ENCODE data around the gene EFCAB12. TPM values are rescaled to one million over a fixed set of nuclear protein-coding genes. Genes with fewer than 3 reads are reported as not detected.
A peak's percentile ranks its signal among the peaks of the same experiment; 100 is the strongest.

The EFCAB12 gene
- not detected for total RNA-seq

DNA sequence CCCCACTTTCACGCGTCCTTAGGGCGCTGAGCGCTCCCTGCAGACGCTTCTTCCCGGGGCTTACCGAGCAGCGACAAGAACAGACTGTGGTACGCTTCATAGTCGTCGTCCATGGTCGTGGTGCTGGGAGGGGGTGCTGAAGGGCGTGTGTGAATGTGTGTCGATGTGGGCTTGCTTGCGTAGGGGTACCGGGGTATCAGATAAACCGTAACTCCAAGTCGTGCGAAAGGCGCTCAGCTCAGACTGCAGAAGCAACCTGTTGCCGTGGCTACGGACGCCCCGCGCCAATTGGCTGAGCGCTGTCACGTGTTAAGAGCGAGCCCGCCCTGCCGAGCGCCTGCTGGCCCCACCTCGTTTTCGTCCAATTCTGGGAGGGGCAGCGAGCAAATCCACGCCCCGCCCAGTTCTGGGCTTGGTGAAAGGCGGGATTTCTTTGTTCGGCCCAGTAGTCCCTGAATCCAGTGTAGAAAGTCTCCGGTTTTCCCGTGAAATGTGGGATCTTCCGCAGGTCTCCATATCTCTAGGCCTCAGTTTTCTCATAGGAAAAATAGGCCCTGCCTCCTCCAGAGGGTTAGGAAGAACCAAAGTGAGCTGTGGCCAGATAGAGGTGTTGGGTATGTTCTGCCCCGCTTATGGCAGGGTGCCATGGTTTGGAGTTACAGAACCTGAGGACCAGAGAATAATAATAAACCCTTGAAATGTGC, at the start of gene EFCAB12:
EFCAB12 (minus strand) TSS at position 261 of the 704 bp plus-strand sequence; CDS start at position 113, 148 bp downstream.
- intact Hi-C loops (cut with DNase I): no loop called here
- H3K9me3 ChIP-seq: no peaks in the 10 kb centered on the region
- H3K4me3 ChIP-seq: peak within 1 kb of the TSS; percentile 51 to 52
- peak in 1 of 2 donors; percentile 98 for DNase-seq (ENCODE audit: extremely low spot score in 2 of 2)
- no peaks in the 10 kb centered on the region for H3K27me3 ChIP-seq
- H3K27ac ChIP-seq: peak within 1 kb of the TSS; percentile 74
- peak; percentile 69 to 77 for TF ChIP-seq POLR2AphosphoS5 (IDR thresholded peaks at IDR 0.05; ENCODE audit: insufficient read depth in 1 of 2, low read depth in 1 of 2)
- TF ChIP-seq CTCF (IDR thresholded peaks at IDR 0.05): no peak
- no peak for TF ChIP-seq POLR2A (IDR thresholded peaks at IDR 0.05)
- peaks cover 17% of the 10 kb centered on the region for H3K4me1 ChIP-seq
- peaks cover 0 to 26% of the 10 kb centered on the region in 2 donors for H3K36me3 ChIP-seq

DNA sequence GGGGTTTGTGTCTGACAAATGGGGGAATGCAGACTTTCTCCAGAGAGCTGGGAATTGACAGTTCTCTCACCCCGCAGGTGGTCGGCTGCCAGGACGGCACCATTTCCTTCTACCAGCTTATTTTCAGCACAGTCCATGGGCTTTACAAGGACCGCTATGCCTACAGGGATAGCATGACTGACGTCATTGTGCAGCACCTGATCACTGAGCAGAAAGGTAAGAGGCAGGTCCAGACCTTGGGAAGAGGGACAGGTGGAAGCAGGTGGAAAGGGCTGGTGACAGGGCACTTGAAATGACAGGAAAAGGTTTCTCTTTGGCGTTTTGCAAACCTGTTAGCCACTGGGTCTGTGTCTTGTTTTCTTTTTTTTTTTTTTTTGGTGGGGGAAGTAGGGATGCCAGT, 48.1 kb upstream of the EFCAB12 start:
- Histone ChIP-seq H3K4me3 (no peak overlapping the region), H3K36me3 (peaks cover 0 to 31% of the 10 kb centered on the region in 2 donors), H3K4me1 (peaks cover 7% of the 10 kb centered on the region), H3K27ac (no peak overlapping the region), H3K9me3 (no peaks in the 10 kb centered on the region), H3K27me3 (no peaks in the 10 kb centered on the region)
- TF ChIP-seq CTCF (IDR thresholded peaks at IDR 0.05) (no peak), POLR2A (IDR thresholded peaks at IDR 0.05) (no peak), POLR2AphosphoS5 (IDR thresholded peaks at IDR 0.05; ENCODE audit: insufficient read depth in 1 of 2, low read depth in 1 of 2) (no peak)
- no peak for DNase-seq (ENCODE audit: extremely low spot score in 2 of 2)
- intact Hi-C loops (cut with DNase I): no loop called here

DNA sequence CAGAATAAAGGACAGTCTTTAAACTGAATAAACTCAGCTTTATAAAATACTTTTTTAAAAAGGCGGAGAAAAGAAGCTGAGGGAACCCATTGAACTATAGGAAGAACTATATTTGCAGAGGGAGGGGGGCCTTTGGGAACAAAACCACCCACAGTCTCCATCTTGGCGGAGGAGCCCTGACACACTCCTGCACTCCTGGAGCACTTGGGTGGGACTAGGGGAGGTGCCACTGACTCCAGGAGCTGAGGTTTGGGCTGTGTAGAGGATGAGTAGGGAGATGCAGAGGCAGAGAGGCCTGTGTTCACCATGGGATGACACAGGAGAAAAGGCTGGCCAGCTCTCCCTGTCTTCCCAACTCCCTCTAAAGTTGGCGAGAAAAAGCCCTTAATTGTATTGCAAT, 47.4 kb upstream of the EFCAB12 start:
- Histone ChIP-seq H3K4me3 (no peak overlapping the region), H3K27me3 (no peaks in the 10 kb centered on the region), H3K9me3 (no peaks in the 10 kb centered on the region), H3K36me3 (peaks cover 0 to 32% of the 10 kb centered on the region in 2 donors), H3K27ac (no peak overlapping the region), H3K4me1 (peaks cover under 1% of the 10 kb centered on the region)
- no peak for TF ChIP-seq CTCF (IDR thresholded peaks at IDR 0.05)
- TF ChIP-seq POLR2A (IDR thresholded peaks at IDR 0.05): no peak
- intact Hi-C loops (cut with DNase I): no loop called here
- DNase-seq (ENCODE audit: extremely low spot score in 2 of 2): no peak

DNA sequence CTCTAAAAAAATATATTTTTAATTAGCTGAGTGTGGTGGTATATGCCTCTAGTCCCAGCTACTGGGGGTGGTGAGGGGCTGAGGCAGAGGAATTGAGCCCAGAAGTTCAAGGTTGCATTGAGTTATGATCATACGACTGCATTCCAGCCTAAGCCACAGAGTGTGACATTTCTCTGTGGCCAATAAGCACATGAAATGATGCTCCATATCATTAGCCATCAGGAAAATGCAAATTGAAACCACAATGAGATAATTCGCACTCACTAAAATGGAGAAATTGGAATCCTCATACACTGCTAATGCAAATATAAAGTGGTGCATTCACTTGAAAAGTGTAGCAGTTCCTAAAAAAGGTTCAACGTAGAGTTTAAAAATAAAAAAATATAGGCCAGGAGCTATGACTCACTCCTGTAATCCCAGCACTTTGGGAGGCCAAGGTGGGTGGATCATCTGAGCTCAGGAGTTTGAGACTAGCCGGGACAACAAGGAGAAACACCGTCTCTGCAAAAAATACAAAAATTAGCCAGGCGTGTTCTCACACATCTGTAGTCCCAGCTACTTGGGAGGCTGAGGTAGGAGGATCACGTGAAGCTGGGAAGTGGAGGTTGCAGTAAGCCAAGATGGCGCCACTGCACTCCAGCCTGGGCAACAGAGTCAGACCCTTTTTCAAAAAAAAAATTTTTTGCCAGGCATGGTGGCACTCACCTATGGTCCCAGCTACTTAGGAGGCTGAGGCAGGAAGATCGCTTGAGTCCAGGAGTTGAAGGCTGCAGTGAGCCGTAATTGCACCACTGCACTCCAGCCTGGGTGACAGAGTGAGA, 46.8 kb upstream of the EFCAB12 start:
- H3K9me3 ChIP-seq: no peaks in the 10 kb centered on the region
- peaks cover 0 to 30% of the 10 kb centered on the region in 2 donors for H3K36me3 ChIP-seq
- no peak overlapping the region for H3K4me3 ChIP-seq
- TF ChIP-seq POLR2A (IDR thresholded peaks at IDR 0.05) (no peak), CTCF (IDR thresholded peaks at IDR 0.05) (no peak), POLR2AphosphoS5 (IDR thresholded peaks at IDR 0.05; ENCODE audit: insufficient read depth in 1 of 2, low read depth in 1 of 2) (no peak)
- H3K27ac ChIP-seq: no peak overlapping the region
- intact Hi-C loops (cut with DNase I): no loop called here
- no peak for DNase-seq (ENCODE audit: extremely low spot score in 2 of 2)
- no peaks in the 10 kb centered on the region for H3K4me1 ChIP-seq
- H3K27me3 ChIP-seq: no peaks in the 10 kb centered on the region

DNA sequence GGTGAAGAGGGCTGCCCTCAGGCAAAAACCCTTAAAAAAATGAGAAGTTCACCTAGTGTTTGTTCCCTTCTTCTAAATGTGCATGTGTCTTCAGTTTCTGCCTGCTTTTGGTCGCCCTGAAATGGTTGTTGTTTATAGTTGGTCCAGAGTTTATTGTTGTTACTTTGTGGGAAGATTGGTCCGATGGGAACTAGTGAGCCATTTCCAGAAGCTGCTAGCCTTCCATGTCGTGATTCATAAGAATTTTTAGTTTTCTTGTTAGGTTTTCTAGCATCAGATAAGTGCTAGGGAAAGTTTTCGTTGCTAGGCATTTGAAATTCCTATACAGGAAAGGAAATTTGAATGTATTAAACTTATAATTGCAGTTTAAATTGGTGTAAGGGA, 45.3 kb upstream of the EFCAB12 start:
- Histone ChIP-seq H3K4me3 (no peak overlapping the region), H3K27me3 (no peaks in the 10 kb centered on the region), H3K4me1 (no peaks in the 10 kb centered on the region), H3K27ac (no peak overlapping the region), H3K9me3 (no peaks in the 10 kb centered on the region), H3K36me3 (peaks cover 0 to 19% of the 10 kb centered on the region in 2 donors)
- intact Hi-C loops (cut with DNase I): no loop called here
- no peak for DNase-seq (ENCODE audit: extremely low spot score in 2 of 2)
- TF ChIP-seq CTCF (IDR thresholded peaks at IDR 0.05): no peak
- TF ChIP-seq POLR2A (IDR thresholded peaks at IDR 0.05): no peak
- TF ChIP-seq POLR2AphosphoS5 (IDR thresholded peaks at IDR 0.05; ENCODE audit: insufficient read depth in 1 of 2, low read depth in 1 of 2): no peak
